IMR-90 (cell line): Measurements from ENCODE around the gene ENO2. TPM values are rescaled to one million over a fixed set of nuclear protein-coding genes. Genes with fewer than 3 reads are reported as not detected.
"Not testable (repeated sequence)": the region's sequence is repeated elsewhere in the genome, so short reads cannot be mapped to it uniquely, and the experiment has no call there.

Experiments used
- ATAC-seq: fragments of 200-7000 bp; cut with Tn5 transposase; 2 replicates; pipeline ENCODE4 v1.9.1; 2020; ENCODE audit warnings: low read depth, mild to moderate bottlenecking, moderate library complexity
- BruUV-seq: library from RNA; stranded (reverse); fragments of 400-500 nt; replicated peaks from 2 replicates; lab custom pipeline; 2021; lab: Mats Ljungman, UMichigan
- CTCF ChIA-PET: fragments of 300-600 bp; formaldehyde crosslinking; extraction: SDS; loops from one replicate; lab custom pipeline; 2021; ENCODE audit warnings: antibody characterized with exemption; lab: Yijun Ruan, JAX
- POLR2A ChIA-PET: fragments of 300-600 bp; sonication (Branson Sonifier 250); formaldehyde crosslinking; loops from one replicate; lab custom pipeline; 2022; ENCODE audit warnings: antibody characterized with exemption; ENCODE audit not compliant: unreplicated experiment; lab: Charles Lee
- DNase-seq: peaks from one replicate; pipeline ENCODE4 v3.0.0; 2013
- H2AFZ ChIP-seq: replicated peaks from 2 replicates; pipeline ENCODE3; 2013; ENCODE audit warnings: low read length, mild to moderate bottlenecking; ENCODE audit not compliant: poor library complexity
- H2AK5ac ChIP-seq: 2 replicates; pipeline ENCODE4 v1.6.1; 2013; ENCODE audit warnings: low read depth, low read length, inconsistent platforms
- H2AK9ac ChIP-seq: replicated peaks from 2 replicates; pipeline ENCODE3; 2013; ENCODE audit warnings: mild to moderate bottlenecking, low read depth, low read length, moderate library complexity; ENCODE audit not compliant: poor library complexity
- H2BK120ac ChIP-seq: 2 replicates; pipeline ENCODE4 v1.6.1; 2013; ENCODE audit warnings: low read depth, low read length, inconsistent platforms
- H2BK15ac ChIP-seq: 3 replicates; pipeline ENCODE4 v1.6.1; 2013; ENCODE audit warnings: low read depth, low read length, inconsistent platforms
- H2BK20ac ChIP-seq: 2 replicates; pipeline ENCODE4 v1.6.1; 2013; ENCODE audit warnings: low read depth, mild to moderate bottlenecking, inconsistent platforms, low read length, moderate library complexity
- H2BK5ac ChIP-seq: 2 replicates; pipeline ENCODE4 v1.6.1; 2013; ENCODE audit warnings: mild to moderate bottlenecking, low read depth, low read length, inconsistent platforms; ENCODE audit not compliant: poor library complexity, severe bottlenecking
- H3K14ac ChIP-seq: replicated peaks from 2 replicates; pipeline ENCODE4 v1.6.1; 2013; ENCODE audit warnings: low read depth, low read length, inconsistent platforms
- H3K18ac ChIP-seq: 2 replicates; pipeline ENCODE4 v1.6.1; 2013; ENCODE audit warnings: low read depth, low read length, control low read depth
- H3K23ac ChIP-seq: 2 replicates; pipeline ENCODE4 v1.6.1; 2013; ENCODE audit warnings: low read depth, low read length, inconsistent platforms
- H3K27ac ChIP-seq: 2 replicates; pipeline ENCODE4 v1.5.1; 2013; ENCODE audit warnings: mild to moderate bottlenecking, control low read depth, low read length; ENCODE audit not compliant: insufficient read depth
- H3K27me3 ChIP-seq: 2 replicates; pipeline ENCODE4 v1.6.1; 2013; ENCODE audit warnings: low read length; ENCODE audit not compliant: control insufficient read depth, insufficient read depth
- H3K36me3 ChIP-seq: 2 replicates; pipeline ENCODE4 v1.6.1; 2013; ENCODE audit warnings: low read length, mixed read lengths; ENCODE audit not compliant: control insufficient read depth, insufficient read depth
- H3K4ac ChIP-seq: 2 replicates; pipeline ENCODE4 v1.6.1; 2013; ENCODE audit warnings: low read depth, low read length, inconsistent platforms
- H3K4me1 ChIP-seq: 2 replicates; pipeline ENCODE4 v1.6.1; 2013; ENCODE audit warnings: low read length, mixed read lengths; ENCODE audit not compliant: control insufficient read depth, insufficient read depth
- H3K4me2 ChIP-seq: 2 replicates; pipeline ENCODE4 v1.6.1; 2013; ENCODE audit warnings: low read depth, mild to moderate bottlenecking, control low read depth, low read length, moderate library complexity
- H3K4me3 ChIP-seq: 2 replicates; pipeline ENCODE4 v1.5.1; 2013; ENCODE audit warnings: low read depth, mild to moderate bottlenecking, control low read depth, low read length, moderate library complexity; ENCODE audit not compliant: insufficient read depth
- H3K56ac ChIP-seq: 2 replicates; pipeline ENCODE4 v1.6.1; 2013; ENCODE audit warnings: low read length, inconsistent platforms; ENCODE audit not compliant: insufficient read depth; ENCODE audit errors: extremely low read depth
- H3K79me1 ChIP-seq, 2 experiments: 2 replicates each; pipeline ENCODE4 v1.6.1; 2013; ENCODE audit warnings: low read length in 2 of 2, inconsistent platforms in 1 of 2, low read depth in 1 of 2
- H3K9ac ChIP-seq: 2 replicates; pipeline ENCODE4 v1.6.1; 2013; ENCODE audit warnings: low read depth, low read length, control low read depth
- H3K9me1 ChIP-seq: 2 replicates; pipeline ENCODE4 v1.6.1; 2013; ENCODE audit warnings: low read length, inconsistent platforms; ENCODE audit not compliant: insufficient read depth
- H3K9me3 ChIP-seq: 2 replicates; pipeline ENCODE4 v1.6.1; 2013; ENCODE audit warnings: low read length; ENCODE audit not compliant: control insufficient read depth, insufficient read depth
- H4K20me1 ChIP-seq: 2 replicates; pipeline ENCODE4 v1.6.1; 2013; ENCODE audit warnings: low read length, inconsistent platforms; ENCODE audit not compliant: insufficient read depth
- H4K5ac ChIP-seq: 2 replicates; pipeline ENCODE4 v1.6.1; 2013; ENCODE audit warnings: mild to moderate bottlenecking, low read depth, low read length, control low read depth
- H4K8ac ChIP-seq, 2 experiments: 2 replicates each; pipeline ENCODE4 v1.6.1; 2013; ENCODE audit warnings: low read depth in 2 of 2, low read length in 2 of 2, control low read depth in 1 of 2, inconsistent platforms in 1 of 2
- H4K91ac ChIP-seq: 2 replicates; pipeline ENCODE4 v1.6.1; 2013; ENCODE audit warnings: low read depth, low read length, inconsistent platforms; ENCODE audit not compliant: insufficient read depth
- SMC3 ChIP-seq: fragments of 150-350 bp; IDR thresholded peaks from 2 replicates; pipeline ENCODE4 v1.6.1; 2016; ENCODE audit warnings: low read depth, mild to moderate bottlenecking, antibody characterized with exemption, low read length, moderate library complexity
- USF2 ChIP-seq: fragments of 150-350 bp; IDR thresholded peaks from 2 replicates; pipeline ENCODE4 v1.6.1; 2017; ENCODE audit warnings: mild to moderate bottlenecking, antibody characterized with exemption, low read length, low read depth
- WGBS, 2 experiments: methylation state at CpG; one replicate each; pipeline versions ENCODE4 v1.1.5 to v1.1.7; 2013; ENCODE audit warnings: missing lambda C conversion rate in 2 of 2; ENCODE audit not compliant: insufficient read length in 1 of 2; ENCODE audit errors: extremely low coverage in 2 of 2; 5-methylcytosine and 5-hydroxymethylcytosine counted together
- dilution Hi-C: fragments of 300-500 bp; cut with HindIII; formaldehyde crosslinking; loops from one replicate; pipeline ENCODE4 v1.14.3; 2018; ENCODE audit warnings: low sequenced_read_pairs; ENCODE audit not compliant: unreplicated experiment
- in situ Hi-C: fragments of 300-500 bp; cut with MboI; formaldehyde crosslinking; loops from 3 replicates; pipeline ENCODE4 v1.14.3; 2019; ENCODE audit warnings: low sequenced_read_pairs, inconsistent platforms, mixed read lengths
- intact Hi-C: fragments of 100-400 bp; cut with micrococcal nuclease; formaldehyde crosslinking; loops from 2 replicates; pipeline ENCODE4 v1.10.0; 2022
- polyA plus RNA-seq, 3 experiments: library from polyadenylated mRNA; depleted of rRNA; stranded (reverse); fragments of >200 nt; gene quantifications; 2 replicates each; pipeline ENCODE4 v1.2.3, GENCODE V29; 2012; ENCODE audit warnings: low replicate concordance in 1 of 3
- total RNA-seq: library from RNA; depleted of rRNA; stranded (reverse); fragments of >200 nt; gene quantifications from 2 replicates; pipeline ENCODE4 v1.2.3, GENCODE V29; 2012

The ENO2 gene
- total and polyA plus RNA-seq, 2 of the 4 experiments (the other 2 are of a cell fraction): 28.3 to 92.8 TPM

DNA sequence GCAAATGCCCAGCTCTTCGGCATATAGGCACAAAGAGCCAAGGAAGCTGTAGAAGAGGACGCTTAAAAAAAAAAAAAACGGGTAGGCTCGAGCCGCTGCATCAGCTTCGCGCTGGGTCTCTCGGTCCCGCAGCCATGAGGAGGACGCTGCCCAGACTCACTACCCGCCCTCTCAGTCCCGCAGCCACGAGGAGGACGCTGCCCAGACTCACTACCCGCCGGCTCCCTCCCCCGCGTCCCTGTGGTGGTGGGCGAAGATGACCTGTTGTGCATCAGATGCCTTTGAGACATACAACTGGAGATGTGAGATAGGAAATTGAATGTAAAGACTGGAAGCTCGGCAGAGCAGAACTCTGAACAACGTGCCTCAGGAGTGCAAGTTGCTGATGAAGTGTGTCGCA is 29.8 kb upstream of the ENO2 start:
- H3K4me1 ChIP-seq: no peaks in the 10 kb centered on the region
- no peak overlapping the region for H2BK5ac ChIP-seq
- H3K27me3 ChIP-seq: no peaks in the 10 kb centered on the region
- no peak for TF ChIP-seq USF2
- no peak for TF ChIP-seq SMC3
- ChIA-PET CTCF (interaction anchor here (1.8 kb wide), 1 partner anchor 12 kb away, joined by 5 read pairs; the partner anchor contains the start of gene SPSB2), POLR2A (no interaction called here)
- H3K9ac ChIP-seq: no peak overlapping the region
- H3K56ac ChIP-seq: no peak overlapping the region
- H4K8ac ChIP-seq: no peak overlapping the region
- no peak overlapping the region for H3K4me2 ChIP-seq
- peaks cover 4 to 5% of the 10 kb centered on the region in 2 experiments; a peak in 2 of 4 replicates for H3K79me1 ChIP-seq
- no peak overlapping the region for H3K18ac ChIP-seq
- H3K14ac ChIP-seq: no peak overlapping the region
- H3K36me3 ChIP-seq: peaks cover 17% of the 10 kb centered on the region
- H3K23ac ChIP-seq: no peak overlapping the region
- 61% methylated on average over 13 of the region's 22 CpGs; no CpG with 5 or more reads in 1 of the 2 experiments for WGBS, 2 experiments
- dilution Hi-C loops: no loop called here
- DNase-seq: no peak
- no peak overlapping the region for H2AFZ ChIP-seq
- no peak overlapping the region for H4K91ac ChIP-seq
- no peak overlapping the region for H2AK5ac ChIP-seq
- no peak overlapping the region for H3K4me3 ChIP-seq
- intact Hi-C loops: no loop called here
- 0 out of 2 replicates have a peak, but pooled peaks cover 8% of the 10 kb centered on the region for H3K9me1 ChIP-seq
- no peak overlapping the region for H2BK120ac ChIP-seq
- no peak overlapping the region for H4K5ac ChIP-seq
- in situ Hi-C loops: no loop called here
- ATAC-seq: no peak
- no peak overlapping the region for H2BK15ac ChIP-seq
- no peak overlapping the region for H3K27ac ChIP-seq
- H3K4ac ChIP-seq: no peak overlapping the region
- no peaks in the 10 kb centered on the region for H3K9me3 ChIP-seq
- H4K20me1 ChIP-seq: no peaks in the 10 kb centered on the region
- H2AK9ac ChIP-seq: no peak overlapping the region
- BruUV-seq: no TSS peak
- no peak overlapping the region for H2BK20ac ChIP-seq

GRCh38 chr12:6886206-6886999 is 28.0 kb upstream of the ENO2 start:
- H3K18ac ChIP-seq, H2BK5ac ChIP-seq, H3K9me3 ChIP-seq, H4K8ac ChIP-seq, H3K56ac ChIP-seq, H3K9me1 ChIP-seq, H2BK120ac ChIP-seq, H3K4me3 ChIP-seq, POLR2A ChIA-PET, in situ Hi-C loops, H4K91ac ChIP-seq, H4K5ac ChIP-seq, H3K14ac ChIP-seq, DNase-seq, H3K27ac ChIP-seq, H2BK20ac ChIP-seq, H3K79me1 ChIP-seq, H2AK9ac ChIP-seq, H3K27me3 ChIP-seq, H2AK5ac ChIP-seq, H2BK15ac ChIP-seq, intact Hi-C loops, H3K4ac ChIP-seq, H3K23ac ChIP-seq, H2AFZ ChIP-seq, H3K4me1 ChIP-seq, H3K4me2 ChIP-seq, ATAC-seq, H4K20me1 ChIP-seq, H3K9ac ChIP-seq, dilution Hi-C loops, BruUV-seq: not testable (repeated sequence)
- H3K36me3 ChIP-seq: peaks cover 17% of the 10 kb centered on the region
- CTCF ChIA-PET: interaction anchor here (1.8 kb wide), 1 partner anchor 14 kb away, joined by 5 read pairs; the partner anchor contains the start of gene SPSB2
- no CpG with 5 or more reads among the region's 15 CpGs for WGBS, 2 experiments
